HepG2 (cell line): ENCODE data around the gene GPC6. TPM values are rescaled to one million over a fixed set of nuclear protein-coding genes. Genes with fewer than 3 reads are reported as not detected.
A peak's percentile ranks its signal among the peaks of the same experiment; 100 is the strongest.

Experiments used
- EP300 ChIP-seq, 3 experiments: sonication (generic) in 1 of 3; formaldehyde crosslinking in 1 of 3; IDR thresholded peaks; 2 replicates each; pipeline versions ENCODE4 v1.5.1 to v1.6.1; 2011 to 2020; ENCODE audit warnings: low read depth in 2 of 3, low read length in 2 of 3, borderline replicate concordance in 1 of 3, improper control_type of control experiment in 1 of 3, mild to moderate bottlenecking in 1 of 3, missing genetic modification reagents in 1 of 3, moderate library complexity in 1 of 3
- FOXA1 ChIP-seq, 2 experiments: fragments of 450-650 bp in 1 of 2; sonication (generic) in 1 of 2; formaldehyde crosslinking in 1 of 2; IDR thresholded peaks; 2 replicates each; pipeline versions ENCODE4 v1.4.0 to v1.6.1; 2016 to 2020; ENCODE audit warnings: missing genetic modification reagents in 1 of 2
- FOXA3 ChIP-seq: IDR thresholded peaks from 2 replicates; pipeline ENCODE4 v1.6.1; 2016; ENCODE audit warnings: missing genetic modification reagents, missing compliant biosample characterization
- FOXO1 ChIP-seq: sonication (generic); formaldehyde crosslinking; IDR thresholded peaks from 2 replicates; pipeline ENCODE4 v1.4.0; 2020; ENCODE audit warnings: missing genetic modification reagents
- GATAD2A ChIP-seq: IDR thresholded peaks from 2 replicates; pipeline ENCODE4 v1.6.1; 2016
- SP140L ChIP-seq: sonication (generic); formaldehyde crosslinking; IDR thresholded peaks from 2 replicates; pipeline ENCODE4 v1.4.0; 2020; ENCODE audit warnings: missing genetic modification reagents, borderline replicate concordance
- TBX2 ChIP-seq: sonication (generic); formaldehyde crosslinking; IDR thresholded peaks from 2 replicates; pipeline ENCODE4 v1.5.0; 2020; ENCODE audit warnings: missing genetic modification reagents, mild to moderate bottlenecking, borderline replicate concordance
- TBX3 ChIP-seq: fragments of 450-650 bp; IDR thresholded peaks from 2 replicates; pipeline ENCODE4 v1.6.1; 2017; ENCODE audit warnings: antibody characterized with exemption, mild to moderate bottlenecking, inconsistent platforms, borderline replicate concordance
- ZNF121 ChIP-seq: sonication (generic); formaldehyde crosslinking; IDR thresholded peaks from 2 replicates; pipeline ENCODE4 v1.5.0; 2020; ENCODE audit warnings: mild to moderate bottlenecking, missing genetic modification reagents
- ZNF335 ChIP-seq: sonication (generic); formaldehyde crosslinking; IDR thresholded peaks from 2 replicates; pipeline ENCODE4 v1.4.0; 2020; ENCODE audit warnings: missing genetic modification reagents
- polyA plus RNA-seq, 8 experiments: library from polyadenylated mRNA; depleted of rRNA in 3 of 8; stranded (reverse) in 7 of 8; unstranded in 1 of 8; fragments of >200 nt; fragmentation: Illumina TruSeq in 4 of 8; extraction: Trizol in 4 of 8; gene quantifications; 2 replicates each; pipeline versions ENCODE4 v1.2.1 to v1.2.3, GENCODE V29; 2011 to 2016; ENCODE audit warnings: low read depth in 4 of 8, missing spikeins in 1 of 8, mixed read lengths in 1 of 8; ENCODE audit not compliant: insufficient read depth in 1 of 8
- total RNA-seq, 5 experiments: library from RNA; depleted of rRNA; stranded (reverse); fragments of >200 nt; fragmentation: Illumina TruSeq; extraction: Trizol; gene quantifications; 2 replicates each; pipeline ENCODE4 v1.2.3, GENCODE V29; 2016; ENCODE audit warnings: low read depth in 1 of 5
- TF ChIP-seq, protein P1 (sequence below): sonication (generic); formaldehyde crosslinking; IDR thresholded peaks from 2 replicates; pipeline ENCODE4 v1.5.1; 2020; ENCODE audit warnings: mild to moderate bottlenecking, missing genetic modification reagents, borderline replicate concordance
- TF ChIP-seq, protein P2 (sequence below): sonication (generic); formaldehyde crosslinking; IDR thresholded peaks from 2 replicates; pipeline ENCODE4 v1.5.1; 2020; ENCODE audit warnings: mild to moderate bottlenecking, missing genetic modification reagents
- TF ChIP-seq, protein P3 (sequence below): IDR thresholded peaks from 2 replicates; pipeline ENCODE4 v1.4.0; 2020; ENCODE audit warnings: mild to moderate bottlenecking, missing genetic modification reagents

Gene GPC6
- total and polyA plus RNA-seq, 2 of the 13 experiments (the other 11 are each of a cell fraction or from before 2014, with no cell fraction given): 24.5 to 33.9 TPM

DNA sequence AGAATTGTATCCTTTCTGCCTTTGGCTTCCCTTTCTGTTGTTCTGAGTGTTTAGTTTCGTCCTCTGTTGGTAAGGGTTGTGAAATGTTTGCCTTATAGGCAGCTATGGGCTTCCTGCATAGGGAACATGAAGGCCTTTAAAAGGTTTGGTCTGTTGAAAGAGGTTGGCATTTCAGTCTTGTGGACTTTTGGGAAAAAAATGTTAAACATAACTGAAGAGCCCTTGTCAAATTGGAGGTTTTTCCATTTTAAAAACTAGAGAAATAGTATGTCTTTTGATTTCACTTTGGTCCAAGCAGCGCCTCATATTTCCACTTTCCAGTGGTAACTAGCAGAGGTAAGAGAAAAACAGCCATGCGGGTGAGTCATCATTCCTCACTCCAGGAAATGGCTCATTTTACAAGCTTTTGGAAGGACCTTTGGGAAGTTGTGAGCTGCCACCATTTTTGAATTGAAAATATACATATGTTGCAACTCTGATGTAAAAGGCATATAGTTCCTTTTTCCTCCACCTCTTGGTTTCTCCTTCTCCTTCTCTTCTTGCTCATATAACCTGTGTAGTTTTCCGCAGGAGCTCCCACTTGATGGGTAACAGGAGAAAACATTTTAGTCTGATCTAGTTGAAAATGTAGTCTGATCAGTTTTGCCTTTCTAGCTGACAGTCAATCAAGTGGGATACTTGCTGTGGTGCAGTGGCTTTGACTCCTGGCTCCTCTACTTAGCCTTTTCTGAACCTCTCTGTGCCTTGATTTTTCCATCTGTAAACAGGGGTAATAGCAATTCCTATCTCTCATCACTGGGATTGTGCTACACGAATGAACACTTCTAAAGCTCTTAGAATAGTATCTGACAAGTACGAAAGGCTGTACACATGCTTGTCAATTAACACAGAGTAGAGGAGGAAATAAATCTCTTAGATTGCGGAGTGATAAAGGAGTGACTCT, 23.0 kb downstream of the GPC6 start (continued):
- TF ChIP-seq, protein P1, sequence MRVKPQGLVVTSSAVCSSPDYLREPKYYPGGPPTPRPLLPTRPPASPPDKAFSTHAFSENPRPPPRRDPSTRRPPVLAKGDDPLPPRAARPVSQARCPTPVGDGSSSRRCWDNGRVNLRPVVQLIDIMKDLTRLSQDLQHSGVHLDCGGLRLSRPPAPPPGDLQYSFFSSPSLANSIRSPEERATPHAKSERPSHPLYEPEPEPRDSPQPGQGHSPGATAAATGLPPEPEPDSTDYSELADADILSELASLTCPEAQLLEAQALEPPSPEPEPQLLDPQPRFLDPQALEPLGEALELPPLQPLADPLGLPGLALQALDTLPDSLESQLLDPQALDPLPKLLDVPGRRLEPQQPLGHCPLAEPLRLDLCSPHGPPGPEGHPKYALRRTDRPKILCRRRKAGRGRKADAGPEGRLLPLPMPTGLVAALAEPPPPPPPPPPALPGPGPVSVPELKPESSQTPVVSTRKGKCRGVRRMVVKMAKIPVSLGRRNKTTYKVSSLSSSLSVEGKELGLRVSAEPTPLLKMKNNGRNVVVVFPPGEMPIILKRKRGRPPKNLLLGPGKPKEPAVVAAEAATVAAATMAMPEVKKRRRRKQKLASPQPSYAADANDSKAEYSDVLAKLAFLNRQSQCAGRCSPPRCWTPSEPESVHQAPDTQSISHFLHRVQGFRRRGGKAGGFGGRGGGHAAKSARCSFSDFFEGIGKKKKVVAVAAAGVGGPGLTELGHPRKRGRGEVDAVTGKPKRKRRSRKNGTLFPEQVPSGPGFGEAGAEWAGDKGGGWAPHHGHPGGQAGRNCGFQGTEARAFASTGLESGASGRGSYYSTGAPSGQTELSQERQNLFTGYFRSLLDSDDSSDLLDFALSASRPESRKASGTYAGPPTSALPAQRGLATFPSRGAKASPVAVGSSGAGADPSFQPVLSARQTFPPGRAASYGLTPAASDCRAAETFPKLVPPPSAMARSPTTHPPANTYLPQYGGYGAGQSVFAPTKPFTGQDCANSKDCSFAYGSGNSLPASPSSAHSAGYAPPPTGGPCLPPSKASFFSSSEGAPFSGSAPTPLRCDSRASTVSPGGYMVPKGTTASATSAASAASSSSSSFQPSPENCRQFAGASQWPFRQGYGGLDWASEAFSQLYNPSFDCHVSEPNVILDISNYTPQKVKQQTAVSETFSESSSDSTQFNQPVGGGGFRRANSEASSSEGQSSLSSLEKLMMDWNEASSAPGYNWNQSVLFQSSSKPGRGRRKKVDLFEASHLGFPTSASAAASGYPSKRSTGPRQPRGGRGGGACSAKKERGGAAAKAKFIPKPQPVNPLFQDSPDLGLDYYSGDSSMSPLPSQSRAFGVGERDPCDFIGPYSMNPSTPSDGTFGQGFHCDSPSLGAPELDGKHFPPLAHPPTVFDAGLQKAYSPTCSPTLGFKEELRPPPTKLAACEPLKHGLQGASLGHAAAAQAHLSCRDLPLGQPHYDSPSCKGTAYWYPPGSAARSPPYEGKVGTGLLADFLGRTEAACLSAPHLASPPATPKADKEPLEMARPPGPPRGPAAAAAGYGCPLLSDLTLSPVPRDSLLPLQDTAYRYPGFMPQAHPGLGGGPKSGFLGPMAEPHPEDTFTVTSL (CRISPR knock-in tag): peak; percentile 23; the same call in 1 of the 2 replicates
- TF ChIP-seq, protein P2, sequence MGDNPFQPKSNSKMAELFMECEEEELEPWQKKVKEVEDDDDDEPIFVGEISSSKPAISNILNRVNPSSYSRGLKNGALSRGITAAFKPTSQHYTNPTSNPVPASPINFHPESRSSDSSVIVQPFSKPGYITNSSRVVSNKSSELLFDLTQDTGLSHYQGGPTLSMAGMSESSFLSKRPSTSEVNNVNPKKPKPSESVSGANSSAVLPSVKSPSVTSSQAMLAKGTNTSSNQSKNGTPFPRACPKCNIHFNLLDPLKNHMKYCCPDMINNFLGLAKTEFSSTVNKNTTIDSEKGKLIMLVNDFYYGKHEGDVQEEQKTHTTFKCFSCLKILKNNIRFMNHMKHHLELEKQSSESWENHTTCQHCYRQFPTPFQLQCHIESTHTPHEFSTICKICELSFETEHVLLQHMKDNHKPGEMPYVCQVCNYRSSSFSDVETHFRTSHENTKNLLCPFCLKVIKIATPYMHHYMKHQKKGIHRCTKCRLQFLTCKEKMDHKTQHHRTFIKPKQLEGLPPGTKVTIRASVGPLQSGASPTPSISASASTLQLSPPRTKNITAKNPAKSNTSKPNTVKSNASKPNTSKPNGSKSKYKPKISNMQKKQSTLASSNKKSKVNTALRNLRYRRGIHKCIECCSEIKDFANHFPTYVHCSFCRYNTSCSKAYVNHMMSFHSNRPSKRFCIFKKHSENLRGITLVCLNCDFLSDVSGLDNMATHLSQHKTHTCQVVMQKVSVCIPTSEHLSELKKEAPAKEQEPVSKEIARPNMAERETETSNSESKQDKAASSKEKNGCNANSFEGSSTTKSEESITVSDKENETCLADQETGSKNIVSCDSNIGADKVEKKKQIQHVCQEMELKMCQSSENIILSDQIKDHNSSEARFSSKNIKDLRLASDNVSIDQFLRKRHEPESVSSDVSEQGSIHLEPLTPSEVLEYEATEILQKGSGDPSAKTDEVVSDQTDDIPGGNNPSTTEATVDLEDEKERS (CRISPR knock-in tag): no peak
- TF ChIP-seq TBX2 (CRISPR knock-in tag) (peak; percentile 51; the same call in 1 of the 2 replicates), TBX3 (no peak), EP300 (IDR thresholded peaks at IDR 0.05; ENCODE audit: low read depth in 2 of 2, low read length in 2 of 2) (peak; percentile 36 to 39; a peak in 2 of 4 replicates), EP300 (CRISPR knock-in tag; IDR thresholded peaks at IDR 0.05; ENCODE audit: borderline replicate concordance) (no peak), SP140L (CRISPR knock-in tag) (peak; percentile 61; the same call in 1 of the 2 replicates), FOXA3 (CRISPR knock-in tag) (peak; percentile 31), FOXO1 (CRISPR knock-in tag) (no peak), ZNF335 (CRISPR knock-in tag) (0 out of 2 replicates have a peak, but pooled peaks have one; percentile 28), GATAD2A (peak; percentile 43), ZNF121 (CRISPR knock-in tag) (no peak), FOXA1 (IDR thresholded peaks at IDR 0.05) (no peak), FOXA1 (CRISPR knock-in tag; IDR thresholded peaks at IDR 0.05) (peak; percentile 36; the same call in 1 of the 2 replicates)
- TF ChIP-seq, protein P3, sequence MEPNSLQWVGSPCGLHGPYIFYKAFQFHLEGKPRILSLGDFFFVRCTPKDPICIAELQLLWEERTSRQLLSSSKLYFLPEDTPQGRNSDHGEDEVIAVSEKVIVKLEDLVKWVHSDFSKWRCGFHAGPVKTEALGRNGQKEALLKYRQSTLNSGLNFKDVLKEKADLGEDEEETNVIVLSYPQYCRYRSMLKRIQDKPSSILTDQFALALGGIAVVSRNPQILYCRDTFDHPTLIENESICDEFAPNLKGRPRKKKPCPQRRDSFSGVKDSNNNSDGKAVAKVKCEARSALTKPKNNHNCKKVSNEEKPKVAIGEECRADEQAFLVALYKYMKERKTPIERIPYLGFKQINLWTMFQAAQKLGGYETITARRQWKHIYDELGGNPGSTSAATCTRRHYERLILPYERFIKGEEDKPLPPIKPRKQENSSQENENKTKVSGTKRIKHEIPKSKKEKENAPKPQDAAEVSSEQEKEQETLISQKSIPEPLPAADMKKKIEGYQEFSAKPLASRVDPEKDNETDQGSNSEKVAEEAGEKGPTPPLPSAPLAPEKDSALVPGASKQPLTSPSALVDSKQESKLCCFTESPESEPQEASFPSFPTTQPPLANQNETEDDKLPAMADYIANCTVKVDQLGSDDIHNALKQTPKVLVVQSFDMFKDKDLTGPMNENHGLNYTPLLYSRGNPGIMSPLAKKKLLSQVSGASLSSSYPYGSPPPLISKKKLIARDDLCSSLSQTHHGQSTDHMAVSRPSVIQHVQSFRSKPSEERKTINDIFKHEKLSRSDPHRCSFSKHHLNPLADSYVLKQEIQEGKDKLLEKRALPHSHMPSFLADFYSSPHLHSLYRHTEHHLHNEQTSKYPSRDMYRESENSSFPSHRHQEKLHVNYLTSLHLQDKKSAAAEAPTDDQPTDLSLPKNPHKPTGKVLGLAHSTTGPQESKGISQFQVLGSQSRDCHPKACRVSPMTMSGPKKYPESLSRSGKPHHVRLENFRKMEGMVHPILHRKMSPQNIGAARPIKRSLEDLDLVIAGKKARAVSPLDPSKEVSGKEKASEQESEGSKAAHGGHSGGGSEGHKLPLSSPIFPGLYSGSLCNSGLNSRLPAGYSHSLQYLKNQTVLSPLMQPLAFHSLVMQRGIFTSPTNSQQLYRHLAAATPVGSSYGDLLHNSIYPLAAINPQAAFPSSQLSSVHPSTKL (CRISPR knock-in tag): peak; percentile 43
